BLaER1 (cell line): ENCODE measurements around the gene FUT3.
"Not testable (repeated sequence)": the region's sequence is repeated elsewhere in the genome, so short reads cannot be mapped to it uniquely, and the experiment has no call there.

Experiments used
- H3K27ac ChIP-seq: shearing (Covaris generic); formaldehyde crosslinking; 2 replicates; pipeline ENCODE4 v1.8.1; 2022
- H3K27me3 ChIP-seq: shearing (Covaris generic); formaldehyde crosslinking; 2 replicates; pipeline ENCODE4 v1.8.1; 2022
- H3K36me3 ChIP-seq: shearing (Covaris generic); formaldehyde crosslinking; 2 replicates; pipeline ENCODE4 v1.8.1; 2022
- H3K4me1 ChIP-seq: shearing (Covaris generic); formaldehyde crosslinking; 2 replicates; pipeline ENCODE4 v1.8.1; 2022
- H3K4me2 ChIP-seq: shearing (Covaris generic); formaldehyde crosslinking; 2 replicates; pipeline ENCODE4 v1.8.1; 2022
- H3K4me3 ChIP-seq: shearing (Covaris generic); formaldehyde crosslinking; 2 replicates; pipeline ENCODE4 v1.8.1; 2022
- H3K9ac ChIP-seq: shearing (Covaris generic); formaldehyde crosslinking; 2 replicates; pipeline ENCODE4 v1.8.1; 2022
- H3K9me3 ChIP-seq: shearing (Covaris generic); formaldehyde crosslinking; 2 replicates; pipeline ENCODE4 v1.8.1; 2022
- H4K20me1 ChIP-seq: shearing (Covaris generic); formaldehyde crosslinking; 2 replicates; pipeline ENCODE4 v1.8.1; 2022
- Cebpa-rat ChIP-seq: shearing (Covaris generic); IDR thresholded peaks from 2 replicates; pipeline ENCODE4 v1.8.1; 2022

The FUT3 gene

GRCh38 chr19:5893907-5894703 lies 42.9 kb upstream of the FUT3 start:
- H4K20me1 ChIP-seq: peaks cover 73% of the 10 kb centered on the region
- no peak for TF ChIP-seq Cebpa-rat

GRCh38 chr19:5893296-5893903 lies 42.2 kb upstream of the FUT3 start:
- no peaks in the 10 kb centered on the region for H3K27me3 ChIP-seq
- no peak overlapping the region for H3K27ac ChIP-seq
- H3K36me3 ChIP-seq: peaks cover 55% of the 10 kb centered on the region
- H3K9me3 ChIP-seq: no peaks in the 10 kb centered on the region
- peaks cover 66% of the 10 kb centered on the region for H4K20me1 ChIP-seq
- no peak overlapping the region for H3K9ac ChIP-seq
- no peak overlapping the region for H3K4me2 ChIP-seq
- peaks cover 32% of the 10 kb centered on the region for H3K4me1 ChIP-seq
- TF ChIP-seq Cebpa-rat: no peak
- no peak overlapping the region for H3K4me3 ChIP-seq

More at GRCh38 chr19:5893907-5894703, 42.9 kb upstream of the FUT3 start:
- Histone ChIP-seq H3K27me3 (no peaks in the 10 kb centered on the region), H3K36me3 (peaks cover 55% of the 10 kb centered on the region), H3K4me2 (no peak overlapping the region), H3K9me3 (no peaks in the 10 kb centered on the region), H3K9ac (no peak overlapping the region), H3K27ac (no peak overlapping the region), H3K4me3 (no peak overlapping the region), H3K4me1 (peaks cover 38% of the 10 kb centered on the region)

- Histone ChIP-seq H3K27ac (no peak overlapping the region), H3K9ac (0 out of 2 replicates have a peak overlapping the region, but pooled peaks have one; percentile 4), H4K20me1 (peaks cover 60% of the 10 kb centered on the region), H3K4me2 (no peak overlapping the region), H3K27me3 (no peaks in the 10 kb centered on the region), H3K9me3 (no peaks in the 10 kb centered on the region), H3K4me3 (no peak overlapping the region), H3K36me3 (peaks cover 49% of the 10 kb centered on the region), H3K4me1 (peaks cover 26% of the 10 kb centered on the region)
- TF ChIP-seq Cebpa-rat: no peak
These were observed 41.6 kb upstream of the FUT3 start for GRCh38 chr19:5892772-5893275.

- Histone ChIP-seq H3K4me1 (peaks cover 25% of the 10 kb centered on the region), H3K27me3 (no peaks in the 10 kb centered on the region), H3K27ac (no peak overlapping the region), H3K9me3 (no peaks in the 10 kb centered on the region), H3K4me2 (no peak overlapping the region), H3K9ac (0 out of 2 replicates have a peak overlapping the region, but pooled peaks have one; percentile 4), H4K20me1 (peaks cover 53% of the 10 kb centered on the region), H3K4me3 (no peak overlapping the region), H3K36me3 (peaks cover 42% of the 10 kb centered on the region)
- no peak for TF ChIP-seq Cebpa-rat
These were observed 40.9 kb upstream of the FUT3 start for GRCh38 chr19:5891938-5892771.

GRCh38 chr19:5891572-5891937 lies 40.3 kb upstream of the FUT3 start:
- H3K27me3 ChIP-seq: no peaks in the 10 kb centered on the region
- H3K4me2 ChIP-seq: no peak overlapping the region
- TF ChIP-seq Cebpa-rat: no peak
- no peak overlapping the region for H3K4me3 ChIP-seq
- no peak overlapping the region for H3K9ac ChIP-seq
- no peaks in the 10 kb centered on the region for H3K9me3 ChIP-seq
- peaks cover 47% of the 10 kb centered on the region for H4K20me1 ChIP-seq
- H3K36me3 ChIP-seq: peaks cover 36% of the 10 kb centered on the region
- H3K27ac ChIP-seq: no peak overlapping the region
- H3K4me1 ChIP-seq: peaks cover 25% of the 10 kb centered on the region

GRCh38 chr19:5890099-5890498 lies 38.9 kb upstream of the FUT3 start:
- Histone ChIP-seq H3K27me3 (no peaks in the 10 kb centered on the region), H3K4me1 (peaks cover 25% of the 10 kb centered on the region), H3K27ac (no peak overlapping the region), H4K20me1 (peaks cover 37% of the 10 kb centered on the region), H3K9ac (no peak overlapping the region), H3K4me3 (no peak overlapping the region), H3K4me2 (peak overlapping the region; percentile 17; the same call in 1 of the 2 replicates), H3K36me3 (peaks cover 23% of the 10 kb centered on the region), H3K9me3 (no peaks in the 10 kb centered on the region)
- no peak for TF ChIP-seq Cebpa-rat

- Histone ChIP-seq H3K4me2 (no peak overlapping the region), H3K27ac (no peak overlapping the region), H3K9me3 (no peaks in the 10 kb centered on the region), H3K36me3 (peaks cover 16% of the 10 kb centered on the region), H3K27me3 (no peaks in the 10 kb centered on the region), H3K4me1 (peaks cover 25% of the 10 kb centered on the region), H3K4me3 (no peak overlapping the region), H4K20me1 (peaks cover 30% of the 10 kb centered on the region), H3K9ac (no peak overlapping the region)
- TF ChIP-seq Cebpa-rat: no peak
These were observed 38.2 kb upstream of the FUT3 start for GRCh38 chr19:5889288-5889971.

- not testable (repeated sequence) for H3K36me3 ChIP-seq, H3K27ac ChIP-seq, H4K20me1 ChIP-seq, H3K4me2 ChIP-seq, H3K27me3 ChIP-seq, H3K9ac ChIP-seq, H3K9me3 ChIP-seq, H3K4me3 ChIP-seq
- peaks cover 14% of the 10 kb centered on the region for H3K4me1 ChIP-seq
These were observed 33.0 kb upstream of the FUT3 start for GRCh38 chr19:5884065-5884811.

GRCh38 chr19:5883157-5883873 lies 32.1 kb upstream of the FUT3 start:
- H3K27me3 ChIP-seq: not testable (repeated sequence)

More at GRCh38 chr19:5883157-5883873, 32.1 kb upstream of the FUT3 start:
- not testable (repeated sequence) for H3K9ac ChIP-seq, H3K4me2 ChIP-seq, H3K36me3 ChIP-seq, H4K20me1 ChIP-seq, H3K27ac ChIP-seq, H3K9me3 ChIP-seq, H3K4me3 ChIP-seq
- H3K4me1 ChIP-seq: peaks cover 14% of the 10 kb centered on the region
